Left renal pelvis (tissue), 4 donors: ENCODE measurements around the gene DAP. TPM values are rescaled to one million over a fixed set of nuclear protein-coding genes. Genes with fewer than 3 reads are reported as not detected.
"Not testable (repeated sequence)": the region's sequence is repeated elsewhere in the genome, so short reads cannot be mapped to it uniquely, and the experiment has no call there.

ENCODE experiments used
- DNase-seq, 4 donors: peaks; one replicate each; pipeline ENCODE4 v3.0.0-alpha.2; 2013; ENCODE audit warnings: low read depth in 4 of 4, low spot score in 3 of 4
- polyA plus RNA-seq, 4 donors: library from polyadenylated mRNA; unstranded; fragments of 120-200 nt; gene quantifications; one replicate each; pipeline ENCODE4 v1.2.1, GENCODE V29; 2013; ENCODE audit not compliant: insufficient read length in 4 of 4

Gene DAP
- polyA plus RNA-seq, 4 donors, result 113 to 131 (median 116) TPM

- no peak for DNase-seq
Observed at GRCh38 chr5:10636363-10637142, 124.5 kb downstream of the DAP start.

- no peak for DNase-seq
Observed at GRCh38 chr5:10635867-10636350, 125.1 kb downstream of the DAP start.

- DNase-seq, result no peak
Observed at GRCh38 chr5:10635257-10635866, 125.7 kb downstream of the DAP start.

GRCh38 chr5:10634562-10634961, 126.5 kb downstream of the DAP start:
- no peak for DNase-seq

- no peak for DNase-seq
Observed at GRCh38 chr5:10634050-10634449, 127.0 kb downstream of the DAP start.

- no peak for DNase-seq
Observed at GRCh38 chr5:10633271-10634049, 127.6 kb downstream of the DAP start.

GRCh38 chr5:10632110-10632761, 128.8 kb downstream of the DAP start:
- no peak for DNase-seq

- DNase-seq, result no peak
Observed at GRCh38 chr5:10631316-10631996, 129.6 kb downstream of the DAP start.

GRCh38 chr5:10630744-10631143, 130.3 kb downstream of the DAP start:
- not testable (repeated sequence) for DNase-seq

- DNase-seq, result no peak
Observed at GRCh38 chr5:10630126-10630525, 130.9 kb downstream of the DAP start.

- no peak for DNase-seq
Observed at GRCh38 chr5:10629682-10630081, 131.4 kb downstream of the DAP start.

Other genes with a start within 250 kb of the DAP start
- 1 to 10 TPM; 1.5 to 5.5 (median 1.6) TPM for gene ANKRD33B, start 197.2 kb downstream of the DAP start, polyA plus RNA-seq